GM19324 (cell line): ENCODE data around the gene VPS45.

Experiments used
- ATAC-seq: cut with Tn5 transposase; IDR thresholded peaks from one replicate; pipeline ENCODE4 v1.9.1; 2021; ENCODE audit warnings: mild to moderate bottlenecking, moderate library complexity; ENCODE audit not compliant: unreplicated experiment, low FRiP score

VPS45 gene

DNA sequence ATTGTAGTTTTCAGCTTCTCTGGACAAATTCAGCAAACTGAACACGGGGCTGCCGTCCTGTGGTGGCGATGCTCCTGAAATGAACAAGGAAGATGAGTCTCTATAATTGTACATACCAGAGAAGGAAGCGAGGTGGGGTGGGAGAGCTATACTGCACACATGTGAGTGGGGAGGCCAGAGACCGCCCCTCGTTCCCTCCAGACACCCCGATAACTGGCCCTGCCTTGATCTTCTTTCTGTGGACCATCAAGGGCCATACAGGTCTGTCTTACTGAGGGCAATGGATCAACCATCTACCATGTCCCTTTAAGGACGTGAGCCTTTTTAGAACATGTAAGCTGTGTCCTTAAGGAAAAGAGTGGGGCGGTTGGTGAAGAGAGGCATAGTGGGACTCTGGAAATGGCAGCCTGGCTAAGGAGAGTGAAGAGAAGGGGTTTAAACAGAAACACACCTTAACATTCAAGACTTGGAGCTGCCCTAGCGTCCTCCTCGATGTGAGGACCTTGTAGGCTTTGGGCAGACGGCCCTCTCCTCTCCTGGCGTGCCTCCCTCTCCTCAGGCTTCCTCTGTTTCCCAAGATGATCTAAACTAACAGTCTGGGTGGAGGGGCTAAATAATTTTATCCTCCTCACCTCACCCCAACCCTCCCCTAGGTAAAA, 88.0 kb downstream of the VPS45 start:
- no peak for ATAC-seq

DNA sequence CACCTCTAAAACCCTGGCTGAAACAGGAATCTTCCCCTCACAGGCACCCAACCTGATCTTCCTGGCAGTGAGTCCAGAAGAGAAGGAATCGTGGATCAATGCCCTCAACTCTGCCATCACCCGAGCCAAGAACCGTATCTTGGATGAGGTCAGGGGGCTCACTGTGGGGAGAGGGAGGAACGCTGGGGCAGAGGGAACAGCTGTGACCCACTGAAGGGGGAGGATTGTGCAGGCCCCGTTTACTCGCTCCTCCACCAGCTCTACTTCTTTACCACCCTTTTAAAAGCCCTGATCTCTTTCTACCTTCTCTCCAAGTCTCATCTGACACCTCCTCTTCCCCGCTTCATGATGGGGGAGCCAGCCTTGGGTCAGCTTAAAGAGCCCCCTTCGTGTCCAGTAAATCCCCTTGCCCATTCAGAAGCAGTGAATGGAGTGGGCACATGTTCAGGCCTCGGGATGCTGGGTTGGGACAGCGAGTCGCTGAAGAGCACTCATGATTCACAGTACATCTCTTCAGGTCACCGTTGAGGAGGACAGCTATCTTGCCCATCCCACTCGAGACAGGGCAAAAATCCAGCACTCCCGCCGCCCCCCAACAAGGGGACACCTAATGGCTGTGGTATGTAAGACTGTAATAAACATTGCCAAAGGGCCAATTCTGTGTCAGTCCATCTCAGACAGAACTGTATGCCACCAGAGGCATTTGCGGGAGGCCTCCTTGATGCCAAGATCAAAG, 89.5 kb downstream of the VPS45 start:
- no peak for ATAC-seq

DNA sequence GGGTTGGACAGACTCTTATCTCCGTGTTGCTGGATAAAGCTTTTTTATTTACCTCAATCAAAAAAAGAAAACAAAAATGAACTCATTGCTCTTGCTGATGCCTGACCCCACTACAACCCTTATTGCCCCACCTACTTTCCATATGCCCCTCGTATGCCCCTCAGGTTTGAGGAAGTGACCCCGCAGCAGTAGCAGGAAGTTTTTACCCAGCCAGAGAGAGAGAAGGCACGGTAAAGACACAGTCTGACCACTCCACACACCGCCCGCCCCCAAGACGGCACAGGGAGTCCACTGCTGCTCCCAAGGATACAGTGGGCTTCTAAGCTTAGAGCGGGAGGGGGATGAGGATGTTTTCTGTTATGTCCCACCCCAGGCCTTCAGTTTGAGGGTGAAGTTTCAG, 92.0 kb downstream of the VPS45 start:
- no peak for ATAC-seq

DNA sequence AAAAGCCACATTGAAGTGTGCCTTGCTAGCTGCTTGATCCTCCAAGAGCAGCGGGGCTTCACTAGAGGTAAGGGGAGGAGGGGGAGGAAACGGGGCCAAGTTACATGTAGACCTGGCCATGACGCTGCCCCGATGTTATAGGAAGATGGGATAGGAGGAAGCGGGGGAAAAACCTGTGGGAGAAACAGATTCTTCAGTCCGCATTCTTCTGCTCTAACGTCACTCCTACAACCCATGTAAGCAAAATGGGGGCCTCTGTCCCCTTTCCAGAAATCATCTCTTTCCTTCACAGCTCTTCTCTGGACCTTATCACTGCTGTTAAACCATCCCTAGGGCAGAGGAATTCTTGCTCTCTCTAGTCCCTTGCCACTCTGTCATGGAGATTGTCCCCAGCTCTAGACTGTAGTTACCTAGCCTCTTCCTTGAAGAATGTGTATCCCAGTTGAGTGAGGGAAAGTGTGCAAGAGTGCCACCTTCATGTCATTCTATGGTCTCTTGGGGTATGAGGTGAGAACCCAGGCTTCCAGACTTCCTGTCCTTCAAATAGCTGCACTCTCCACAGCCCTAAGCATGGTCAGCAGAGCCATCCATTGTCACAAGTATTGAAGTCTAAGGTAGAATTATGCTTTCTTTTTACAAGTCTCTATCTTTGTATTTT, 93.5 kb downstream of the VPS45 start:
- ATAC-seq, result no peak

DNA sequence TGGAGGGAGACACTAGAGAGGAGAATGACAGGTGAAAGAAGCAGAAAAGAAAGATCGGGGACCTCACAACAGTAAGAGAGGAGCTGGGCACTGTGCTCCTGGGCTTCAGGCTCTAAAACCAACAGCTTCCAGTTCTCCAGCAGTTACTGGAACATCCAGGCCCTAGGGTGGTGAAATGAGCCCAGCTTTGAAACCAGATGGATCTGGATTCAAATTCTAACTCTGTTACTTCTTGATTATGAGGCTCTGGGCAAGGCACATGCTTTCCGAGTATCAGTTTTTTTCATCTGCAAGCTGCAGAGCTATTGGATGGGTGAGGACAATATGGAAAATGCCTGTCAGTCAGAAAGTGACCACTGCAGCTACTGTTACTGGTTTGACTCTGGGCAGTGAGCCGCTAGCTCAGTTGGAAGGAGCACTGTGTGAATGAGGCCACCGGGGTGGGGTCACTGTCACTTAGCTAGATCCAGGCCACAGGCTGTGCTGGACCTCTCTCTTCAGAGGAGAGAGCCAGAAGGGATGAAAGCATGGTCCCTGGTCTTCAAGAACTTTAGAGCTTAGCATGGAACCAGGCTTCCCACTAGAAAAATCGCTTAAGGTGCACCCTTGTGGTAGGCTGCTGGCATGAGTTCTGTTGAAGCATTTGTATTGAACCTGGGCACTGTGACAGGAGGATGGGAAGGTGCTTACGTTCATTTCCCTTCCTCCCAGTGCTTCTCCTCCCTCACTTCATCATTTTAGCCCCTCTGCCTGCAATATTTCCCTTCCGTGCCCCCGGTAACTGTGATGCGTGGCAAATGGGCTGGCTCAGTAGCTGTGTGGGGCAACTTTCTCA, 94.4 kb downstream of the VPS45 start:
- no peak for ATAC-seq

DNA sequence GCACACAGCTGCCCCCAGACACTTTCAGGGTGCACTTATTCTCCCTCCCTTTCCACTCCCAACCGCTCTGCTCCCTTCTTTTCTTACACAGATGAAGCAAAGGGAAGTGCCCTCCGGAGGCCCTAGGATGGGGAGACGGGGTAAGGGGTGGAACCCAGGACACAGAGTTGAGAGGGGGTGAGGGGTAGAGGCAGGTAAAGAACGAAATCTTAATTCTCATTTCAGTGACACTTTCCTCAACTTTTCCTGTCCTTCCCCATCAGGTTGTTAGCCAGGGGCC, 94.9 kb downstream of the VPS45 start:
- ATAC-seq, result no peak

DNA sequence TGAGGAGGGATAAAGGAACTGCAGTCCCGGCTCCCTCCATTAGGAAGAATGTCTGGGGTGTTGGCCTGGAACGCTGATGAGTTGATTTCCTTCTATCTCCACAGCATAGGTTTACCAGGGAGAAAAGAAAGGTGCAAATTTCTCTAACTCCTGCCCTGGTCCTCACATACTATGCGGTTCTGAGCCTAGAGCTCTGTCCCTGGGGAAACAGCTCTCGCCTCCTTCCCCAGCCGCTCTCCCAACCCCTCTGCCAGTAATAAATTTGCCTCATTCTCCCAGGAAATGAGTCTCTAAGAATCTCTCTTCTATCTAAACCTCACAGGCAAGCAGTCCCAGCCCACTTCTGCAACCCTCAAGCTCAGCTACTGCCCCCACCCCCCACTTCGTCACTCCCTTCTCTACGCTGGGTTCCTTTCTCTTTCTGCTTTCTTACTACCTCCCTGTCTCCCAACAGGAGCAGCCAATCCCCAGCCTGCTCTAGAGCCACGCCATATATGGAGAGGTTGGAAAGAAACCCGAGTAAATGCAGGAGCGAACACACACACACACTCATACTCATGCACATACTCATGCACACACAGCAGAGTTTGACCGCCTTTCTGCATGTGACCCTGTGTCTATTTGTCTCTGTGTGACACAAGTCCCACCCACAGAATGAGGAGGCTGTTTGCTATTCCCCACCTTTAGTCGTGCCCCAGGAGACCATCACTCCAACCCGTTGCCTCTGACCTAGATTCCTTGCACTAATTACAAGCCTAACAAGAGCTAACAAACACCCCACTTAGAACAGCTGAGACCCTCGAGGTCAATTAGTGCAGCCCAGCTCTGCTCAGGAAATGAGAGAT, 95.5 kb downstream of the VPS45 start:
- ATAC-seq, result no peak

DNA sequence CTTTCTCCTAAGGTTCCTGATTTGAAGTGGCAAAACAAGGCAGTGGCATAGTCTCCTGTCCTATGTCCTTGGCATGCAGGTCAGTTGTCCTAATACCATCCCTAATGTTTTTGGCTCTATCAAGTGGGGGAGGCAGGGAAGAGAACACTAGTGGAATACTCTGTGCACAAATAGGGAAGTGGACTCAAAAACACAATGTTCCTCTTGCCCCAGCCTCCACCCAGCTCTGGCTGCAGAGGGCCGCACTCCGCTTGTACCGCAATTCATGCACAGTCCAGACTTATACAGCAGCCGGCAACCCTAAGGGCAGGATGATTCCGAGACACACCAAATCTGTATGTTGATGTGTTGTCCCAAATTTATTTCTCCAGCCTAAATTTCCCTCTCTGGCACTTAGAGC, 96.6 kb downstream of the VPS45 start:
- no peak for ATAC-seq

DNA sequence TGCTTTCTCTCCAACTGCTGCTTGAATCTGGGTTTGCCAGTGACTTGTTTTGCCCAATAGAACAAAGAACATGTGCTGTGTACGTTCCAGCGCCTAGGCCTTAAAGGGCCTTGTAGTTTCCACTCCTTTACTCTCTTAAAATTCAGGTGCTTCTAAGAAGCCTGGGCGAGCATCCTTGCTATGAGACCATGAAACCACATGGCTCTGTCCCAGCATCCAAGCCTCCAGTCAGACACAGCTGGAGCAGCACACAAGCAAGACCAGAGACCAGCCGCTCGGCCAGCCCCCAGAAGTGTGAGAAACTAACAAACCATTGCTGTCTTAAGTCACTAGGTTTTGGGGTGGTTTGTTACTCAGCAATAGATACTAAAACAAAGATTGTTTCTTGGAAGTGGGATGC, 97.2 kb downstream of the VPS45 start:
- ATAC-seq, result no peak

DNA sequence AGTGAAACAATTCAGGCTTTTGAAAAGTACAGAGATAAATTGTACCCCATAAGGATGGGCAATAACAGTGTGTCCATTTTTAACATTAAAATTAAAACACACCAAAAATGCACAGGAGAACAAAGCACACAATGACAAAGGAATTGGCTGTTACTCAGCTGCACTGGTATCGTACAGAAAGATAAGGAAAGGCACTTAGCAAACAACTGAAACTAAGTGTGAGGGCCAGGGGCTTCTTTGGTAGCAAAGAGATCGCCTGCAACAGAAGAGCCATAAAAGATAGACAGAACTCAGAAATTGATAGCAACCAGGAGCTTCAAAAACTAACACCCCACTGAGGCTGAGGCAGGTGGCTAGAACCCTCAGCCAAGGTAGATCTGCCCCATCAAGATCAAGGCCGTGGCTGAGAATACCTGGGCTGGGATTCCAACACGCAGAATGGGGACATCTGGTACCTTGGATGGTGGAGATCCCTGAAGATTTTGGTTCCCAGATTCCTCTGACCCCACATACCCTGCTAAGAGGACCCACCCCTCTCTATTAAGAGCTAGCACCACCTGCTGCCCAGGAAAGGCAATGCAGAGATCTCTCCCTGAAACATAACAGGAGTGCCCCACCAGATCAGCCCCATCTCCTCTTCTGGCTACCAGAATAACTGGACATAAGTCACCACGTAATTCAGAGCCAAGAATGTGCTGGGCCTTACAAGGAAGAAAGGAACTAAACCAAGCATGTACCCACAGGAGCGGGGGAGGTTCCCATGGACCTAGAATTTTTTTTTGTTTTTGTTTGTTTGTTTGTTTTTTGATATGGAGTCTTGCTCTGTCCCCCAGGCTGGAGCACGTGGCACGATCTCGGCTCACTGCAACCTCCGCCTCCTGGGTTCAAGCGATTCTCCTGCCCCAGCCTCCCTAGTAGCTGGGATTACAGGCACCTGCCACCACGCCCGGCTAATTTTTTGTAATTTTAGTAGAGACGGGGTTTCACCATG, 98.3 kb downstream of the VPS45 start:
- ATAC-seq, result no peak

DNA sequence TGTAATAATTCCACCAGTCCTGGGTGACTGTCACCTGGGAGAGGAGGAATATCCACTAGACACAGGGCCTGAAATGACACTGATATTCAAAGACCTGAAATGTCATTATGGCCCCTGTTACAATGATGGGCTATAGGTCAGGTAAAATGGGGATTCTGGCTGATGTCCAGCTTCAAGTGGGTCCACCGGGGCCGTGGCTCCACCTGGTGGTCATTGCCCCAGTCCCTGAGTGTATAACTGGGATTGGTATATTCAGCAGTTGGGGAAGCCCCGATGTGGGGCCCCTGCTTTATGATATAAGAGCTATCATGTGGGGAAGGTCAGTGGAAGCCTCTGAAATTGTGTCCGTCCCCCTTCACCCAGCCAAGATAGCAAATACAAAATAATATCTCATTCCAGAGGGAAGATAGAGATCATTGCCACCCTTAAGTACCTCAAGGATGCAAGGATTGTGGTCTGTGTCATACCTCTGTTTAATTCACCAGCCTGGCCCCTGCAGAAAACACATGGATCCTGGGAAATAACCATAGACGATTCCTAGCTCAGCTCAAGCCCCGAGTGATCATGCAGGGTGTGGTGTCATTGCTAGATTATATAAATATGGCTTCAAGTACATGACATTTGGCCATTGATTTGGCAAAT, 101.5 kb downstream of the VPS45 start:
- ATAC-seq, result no peak

DNA sequence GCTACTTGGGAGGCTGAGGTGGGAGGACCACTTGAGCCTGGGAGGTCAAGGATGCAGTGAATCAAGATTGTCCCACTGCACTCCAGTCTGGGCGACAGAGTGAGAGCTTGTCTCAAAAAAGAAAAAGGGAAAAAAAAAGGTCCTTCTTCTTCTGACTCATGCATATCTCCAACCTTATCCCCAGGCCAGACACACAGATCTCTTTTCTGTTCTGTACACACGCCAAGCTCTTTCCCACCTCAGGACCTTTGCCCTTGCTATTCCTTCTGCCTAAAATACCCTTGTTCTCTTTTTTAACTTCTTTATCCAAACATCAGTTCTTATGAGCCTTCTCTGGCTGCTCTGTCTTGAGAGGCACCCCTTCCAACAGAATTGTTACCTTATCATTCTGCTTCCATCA, 104.2 kb downstream of the VPS45 start:
- ATAC-seq, result no peak

DNA sequence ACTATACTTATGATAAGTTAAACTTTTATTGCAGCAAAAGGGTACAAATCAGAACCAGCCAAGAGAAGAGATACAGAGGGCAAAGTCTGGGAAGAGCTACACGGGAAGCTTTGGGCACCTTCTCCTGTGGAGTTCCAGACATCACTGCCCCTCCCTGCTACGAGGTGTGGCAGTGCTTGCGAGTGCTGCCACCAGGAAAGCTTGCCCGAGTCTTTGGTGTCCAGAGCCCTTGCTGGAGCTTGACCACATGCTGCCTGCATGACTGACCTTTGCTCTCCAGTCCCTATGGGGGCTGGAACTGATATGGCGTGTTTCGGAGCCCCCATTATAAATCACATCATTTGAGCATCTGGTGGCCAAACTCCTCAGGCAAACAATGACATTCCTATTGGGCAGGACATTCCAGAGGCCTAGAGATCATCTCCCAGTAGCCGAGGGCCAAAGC, 105.6 kb downstream of the VPS45 start:
- ATAC-seq, result no peak

DNA sequence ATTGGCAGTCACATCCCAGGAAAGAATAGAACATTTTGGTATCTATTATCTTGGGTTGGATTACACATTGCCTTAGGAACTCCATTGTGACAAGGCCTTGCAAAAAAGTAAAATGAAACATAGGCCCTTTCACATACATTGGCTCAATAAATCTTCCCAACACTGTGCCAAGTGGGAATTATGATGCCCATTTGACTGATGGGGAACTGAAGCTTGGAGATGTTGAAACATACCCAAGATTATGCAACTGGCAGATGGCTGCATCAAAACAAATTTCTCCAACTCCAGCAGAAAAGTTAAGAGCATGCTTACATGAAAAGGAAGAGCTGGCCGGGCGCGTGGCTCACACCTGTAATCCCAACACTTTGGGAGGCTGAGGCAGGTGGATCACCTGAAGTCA, 109.0 kb downstream of the VPS45 start:
- no peak for ATAC-seq

DNA sequence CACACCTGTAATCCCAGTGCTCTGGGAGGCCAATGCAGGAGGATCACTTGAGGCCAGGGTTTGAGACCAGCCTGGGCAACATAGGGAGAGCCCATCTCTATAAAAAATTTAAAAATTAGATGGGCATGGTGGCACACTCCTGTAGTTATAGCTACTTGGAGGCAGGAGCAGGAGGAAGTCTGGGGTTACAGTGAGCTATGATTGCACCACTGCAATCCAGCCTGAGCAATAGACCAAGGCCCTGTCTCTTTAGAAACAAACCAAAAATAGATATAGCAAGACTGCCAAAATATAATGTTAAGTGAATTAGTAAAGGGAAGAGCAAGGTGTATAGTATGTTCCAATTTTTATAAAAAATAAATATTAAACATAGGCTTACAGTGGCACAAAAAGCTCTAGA, 111.0 kb downstream of the VPS45 start:
- no peak for ATAC-seq

DNA sequence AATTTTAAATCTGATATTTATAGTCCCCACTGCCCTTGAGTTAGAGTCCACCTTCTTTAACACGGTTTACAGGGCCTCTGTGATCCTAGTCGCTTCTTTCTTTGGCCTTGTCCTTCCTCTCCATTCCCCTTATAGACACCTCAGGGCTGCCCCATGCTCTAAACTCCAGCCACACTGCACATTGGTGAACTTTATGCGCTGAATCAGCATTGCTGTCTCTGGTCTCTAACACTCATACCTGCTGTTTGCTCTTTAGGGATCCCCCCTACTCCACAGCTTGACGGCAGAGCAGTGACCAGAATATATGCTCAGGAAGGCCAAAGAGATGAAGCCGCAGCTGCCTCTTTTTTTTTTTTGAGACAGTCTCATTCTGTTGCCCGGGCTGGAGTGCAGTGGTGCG, 112.3 kb downstream of the VPS45 start:
- no peak for ATAC-seq

DNA sequence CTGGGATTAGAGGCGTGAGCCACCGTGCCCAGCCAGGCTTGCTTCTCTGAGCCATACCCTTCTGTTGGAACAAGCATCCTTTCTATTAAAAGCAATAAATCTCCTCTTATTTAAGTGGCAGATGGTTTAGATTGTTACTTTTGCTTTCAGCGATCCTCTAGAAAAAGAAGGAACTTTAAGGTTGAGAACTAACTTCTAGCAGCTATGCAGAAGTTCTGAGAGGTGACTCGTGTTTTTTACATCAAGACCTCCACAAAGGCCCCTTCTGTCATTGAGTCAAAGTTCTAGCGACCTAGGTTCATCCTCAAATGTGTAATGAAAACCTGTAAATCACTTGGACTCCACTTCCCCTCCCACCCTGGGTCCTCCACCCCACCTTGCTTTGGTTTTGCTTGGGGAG, 112.9 kb downstream of the VPS45 start:
- ATAC-seq, result no peak

DNA sequence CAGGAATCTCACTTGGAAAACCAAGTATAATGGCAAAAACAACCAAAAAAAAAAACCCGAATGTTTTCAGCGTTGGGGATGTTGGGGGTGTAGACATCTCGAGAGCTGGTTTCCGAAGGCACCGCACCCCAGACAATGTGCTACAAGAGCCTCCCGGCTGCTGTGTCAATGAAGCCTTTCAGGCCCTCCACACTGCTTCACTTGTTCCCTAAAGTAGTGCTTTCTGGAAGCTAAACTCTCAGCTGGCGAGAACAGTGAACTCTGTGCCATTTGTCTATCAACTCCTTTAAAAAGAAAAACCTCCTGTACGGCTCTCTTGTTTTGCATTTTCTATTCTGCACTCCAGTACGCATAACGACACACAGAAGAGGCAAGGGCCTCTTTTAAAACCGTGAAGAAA, 114.7 kb downstream of the VPS45 start:
- ATAC-seq, result no peak

DNA sequence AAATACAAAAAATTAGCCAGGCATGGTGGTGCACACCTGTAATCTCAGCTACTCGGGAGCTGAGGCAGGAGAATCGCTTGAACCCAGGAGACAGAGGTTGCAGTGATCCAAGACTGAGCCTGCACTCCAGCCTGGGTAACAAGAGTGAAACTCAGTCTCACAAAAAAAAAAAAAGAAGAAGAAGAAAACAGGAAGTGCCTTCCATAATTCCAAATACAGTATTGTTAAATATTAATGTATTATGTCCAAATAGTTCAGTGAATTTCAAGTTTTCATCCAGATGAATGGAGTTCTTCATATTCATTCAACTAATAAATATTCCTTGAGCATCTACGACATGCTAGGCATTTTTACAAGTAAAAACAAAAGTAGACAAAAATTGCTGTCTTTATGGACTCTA, 115.5 kb downstream of the VPS45 start:
- ATAC-seq, result no peak
